Large intestine (tissue), 3 donors: ENCODE results near the gene DEAF1. TPM values are rescaled to one million over a fixed set of nuclear protein-coding genes. Genes with fewer than 3 reads are reported as not detected.
A peak's percentile ranks its signal among the peaks of the same experiment; 100 is the strongest.

ENCODE experiments used
- DNase-seq, 2 donors: peaks; one replicate each; pipeline versions ENCODE4 v3.0.0 to v3.0.0-alpha.2; 2013
- H3K27ac ChIP-seq: one replicate; pipeline ENCODE4 v1.5.1; 2013; ENCODE audit warnings: low read length
- H3K27me3 ChIP-seq: 2 replicates; pipeline ENCODE4 v1.6.1; 2013; ENCODE audit warnings: low read length; ENCODE audit not compliant: control insufficient read depth, insufficient read depth
- H3K36me3 ChIP-seq: 2 replicates; pipeline ENCODE4 v1.6.1; 2013; ENCODE audit warnings: low read length; ENCODE audit not compliant: control insufficient read depth, insufficient read depth
- H3K4me1 ChIP-seq: one replicate; pipeline ENCODE4 v1.6.1; 2013; ENCODE audit warnings: low read length; ENCODE audit not compliant: control insufficient read depth, insufficient read depth
- H3K4me3 ChIP-seq: one replicate; pipeline ENCODE4 v1.5.1; 2013; ENCODE audit warnings: low read length
- H3K9me3 ChIP-seq: one replicate; pipeline ENCODE4 v1.6.1; 2013; ENCODE audit warnings: mild to moderate bottlenecking, low read depth, low read length, moderate library complexity; ENCODE audit not compliant: control insufficient read depth
- WGBS: methylation state at CpG from one replicate; pipeline ENCODE4 v1.1.5; 2013; ENCODE audit warnings: low lambda C conversion rate; ENCODE audit not compliant: insufficient coverage; 5-methylcytosine and 5-hydroxymethylcytosine counted together
- polyA plus RNA-seq: library from polyadenylated mRNA; unstranded; fragments of 120-200 nt; gene quantifications from one replicate; pipeline ENCODE4 v1.2.1, GENCODE V29; 2013

DEAF1 gene
- polyA plus RNA-seq, 1 donor, result 24.1 TPM

- WGBS, result no CpG with 5 or more reads among the region's 15 CpGs
- peaks cover 25% of the 10 kb centered on the region for H3K36me3 ChIP-seq
- H3K4me3 ChIP-seq, result no peak overlapping the region
- DNase-seq, result no peak
- no peak overlapping the region for H3K27ac ChIP-seq
- H3K27me3 ChIP-seq, result peaks cover 8% of the 10 kb centered on the region
- H3K4me1 ChIP-seq, result peaks cover 41% of the 10 kb centered on the region
- peaks cover 4% of the 10 kb centered on the region for H3K9me3 ChIP-seq
Observed at GRCh38 chr11:728901-729491, 34.0 kb upstream of the DEAF1 start.

GRCh38 chr11:727859-728748 is 33.1 kb upstream of the DEAF1 start:
- peaks cover 45% of the 10 kb centered on the region for H3K4me1 ChIP-seq
- peaks cover 9% of the 10 kb centered on the region for H3K27me3 ChIP-seq
- H3K27ac ChIP-seq, result peak overlapping the region; percentile 61
- H3K4me3 ChIP-seq, result no peak overlapping the region
- H3K9me3 ChIP-seq, result peaks cover 4% of the 10 kb centered on the region
- WGBS, result no CpG with 5 or more reads among the region's 31 CpGs
- DNase-seq, result peak; percentile 79 to 80
- peaks cover 32% of the 10 kb centered on the region for H3K36me3 ChIP-seq

- peaks cover 13% of the 10 kb centered on the region for H3K27me3 ChIP-seq
- WGBS, result no CpG with 5 or more reads among the region's 12 CpGs
- H3K4me3 ChIP-seq, result no peak overlapping the region
- peak overlapping the region; percentile 61 for H3K27ac ChIP-seq
- DNase-seq, result no peak
- H3K9me3 ChIP-seq, result peaks cover 5% of the 10 kb centered on the region
- peaks cover 37% of the 10 kb centered on the region for H3K36me3 ChIP-seq
- peaks cover 48% of the 10 kb centered on the region for H3K4me1 ChIP-seq
Observed at GRCh38 chr11:727281-727701, 32.3 kb upstream of the DEAF1 start.

- Histone ChIP-seq H3K9me3 (peaks cover 6% of the 10 kb centered on the region), H3K4me1 (peaks cover 56% of the 10 kb centered on the region), H3K27ac (peak overlapping the region; percentile 60), H3K4me3 (peak overlapping the region; percentile 7), H3K27me3 (peaks cover 19% of the 10 kb centered on the region), H3K36me3 (peaks cover 39% of the 10 kb centered on the region)
- peak; percentile 85 to 94 for DNase-seq
- WGBS, result no CpG with 5 or more reads among the region's 61 CpGs
Observed at GRCh38 chr11:726278-727220, 31.5 kb upstream of the DEAF1 start.

GRCh38 chr11:725624-726202 is 30.7 kb upstream of the DEAF1 start:
- WGBS, result no CpG with 5 or more reads among the region's 53 CpGs
- Histone ChIP-seq H3K9me3 (peaks cover 8% of the 10 kb centered on the region), H3K4me1 (peaks cover 63% of the 10 kb centered on the region), H3K4me3 (no peak overlapping the region), H3K27me3 (peaks cover 26% of the 10 kb centered on the region), H3K36me3 (peaks cover 47% of the 10 kb centered on the region), H3K27ac (peak overlapping the region; percentile 60)
- DNase-seq, result peak in 1 of 2 donors; percentile 38

GRCh38 chr11:724778-725386 is 29.9 kb upstream of the DEAF1 start:
- no peak overlapping the region for H3K27ac ChIP-seq
- no CpG with 5 or more reads among the region's 18 CpGs for WGBS
- H3K4me1 ChIP-seq, result peaks cover 66% of the 10 kb centered on the region
- no peak overlapping the region for H3K4me3 ChIP-seq
- peaks cover 8% of the 10 kb centered on the region for H3K9me3 ChIP-seq
- peaks cover 31% of the 10 kb centered on the region for H3K27me3 ChIP-seq
- H3K36me3 ChIP-seq, result peaks cover 53% of the 10 kb centered on the region
- DNase-seq, result peak in 1 of 2 donors; percentile 3

- no peak overlapping the region for H3K4me3 ChIP-seq
- H3K27ac ChIP-seq, result no peak overlapping the region
- H3K27me3 ChIP-seq, result peaks cover 34% of the 10 kb centered on the region
- no peak for DNase-seq
- H3K4me1 ChIP-seq, result peaks cover 62% of the 10 kb centered on the region
- no CpG with 5 or more reads among the region's 19 CpGs for WGBS
- H3K36me3 ChIP-seq, result peaks cover 60% of the 10 kb centered on the region
- peaks cover 8% of the 10 kb centered on the region for H3K9me3 ChIP-seq
Observed at GRCh38 chr11:724049-724777, 29.2 kb upstream of the DEAF1 start.

- Histone ChIP-seq H3K27me3 (peaks cover 35% of the 10 kb centered on the region), H3K27ac (no peak overlapping the region), H3K4me3 (no peak overlapping the region), H3K9me3 (peaks cover 8% of the 10 kb centered on the region), H3K36me3 (peaks cover 62% of the 10 kb centered on the region), H3K4me1 (peaks cover 62% of the 10 kb centered on the region)
- DNase-seq, result peak; percentile 56 to 61
- 38% methylated on average over 1 of the region's 8 CpGs for WGBS
Observed at GRCh38 chr11:723120-723883, 28.3 kb upstream of the DEAF1 start.
